ENCODE data around the gene EBF4. TPM values are rescaled to one million over a fixed set of nuclear protein-coding genes. Genes with fewer than 3 reads are reported as not detected.

Gene EBF4
- total and polyA plus RNA-seq, 12 donors: 1.6 to 29.7 (median 10.2) TPM

- Histone ChIP-seq H3K27ac (no peak overlapping the region), H3K36me3 (replicated peaks in 1 of 2) (no peaks in the 10 kb centered on the region), H3K4me1 (replicated peaks in 1 of 2) (peaks cover 8 to 22% of the 10 kb centered on the region in 2 donors), H3K9me3 (replicated peaks in 1 of 3) (no peaks in the 10 kb centered on the region), H3K4me3 (peak overlapping the region in 1 of 4 donors; percentile 70), H3K27me3 (peaks cover 14% of the 10 kb centered on the region)
- peak in 6 of 7 donors; percentile 43 to 63 (median 54) for DNase-seq
- intact Hi-C loops (cut with DNase I): no loop called here
- 2 to 5% (median 3%) methylated on average over 22 to 34 of the region's 34 CpGs for WGBS, 4 donors
- TF ChIP-seq POLR2A (IDR thresholded peaks at IDR 0.05): no peak
- TF ChIP-seq, protein P1, sequence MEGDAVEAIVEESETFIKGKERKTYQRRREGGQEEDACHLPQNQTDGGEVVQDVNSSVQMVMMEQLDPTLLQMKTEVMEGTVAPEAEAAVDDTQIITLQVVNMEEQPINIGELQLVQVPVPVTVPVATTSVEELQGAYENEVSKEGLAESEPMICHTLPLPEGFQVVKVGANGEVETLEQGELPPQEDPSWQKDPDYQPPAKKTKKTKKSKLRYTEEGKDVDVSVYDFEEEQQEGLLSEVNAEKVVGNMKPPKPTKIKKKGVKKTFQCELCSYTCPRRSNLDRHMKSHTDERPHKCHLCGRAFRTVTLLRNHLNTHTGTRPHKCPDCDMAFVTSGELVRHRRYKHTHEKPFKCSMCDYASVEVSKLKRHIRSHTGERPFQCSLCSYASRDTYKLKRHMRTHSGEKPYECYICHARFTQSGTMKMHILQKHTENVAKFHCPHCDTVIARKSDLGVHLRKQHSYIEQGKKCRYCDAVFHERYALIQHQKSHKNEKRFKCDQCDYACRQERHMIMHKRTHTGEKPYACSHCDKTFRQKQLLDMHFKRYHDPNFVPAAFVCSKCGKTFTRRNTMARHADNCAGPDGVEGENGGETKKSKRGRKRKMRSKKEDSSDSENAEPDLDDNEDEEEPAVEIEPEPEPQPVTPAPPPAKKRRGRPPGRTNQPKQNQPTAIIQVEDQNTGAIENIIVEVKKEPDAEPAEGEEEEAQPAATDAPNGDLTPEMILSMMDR (IDR thresholded peaks at IDR 0.05): peak in 1 of 6 experiments; percentile 3
Measured at GRCh38 chr20:2750491-2751251, 58.1 kb downstream of the EBF4 start.

DNA sequence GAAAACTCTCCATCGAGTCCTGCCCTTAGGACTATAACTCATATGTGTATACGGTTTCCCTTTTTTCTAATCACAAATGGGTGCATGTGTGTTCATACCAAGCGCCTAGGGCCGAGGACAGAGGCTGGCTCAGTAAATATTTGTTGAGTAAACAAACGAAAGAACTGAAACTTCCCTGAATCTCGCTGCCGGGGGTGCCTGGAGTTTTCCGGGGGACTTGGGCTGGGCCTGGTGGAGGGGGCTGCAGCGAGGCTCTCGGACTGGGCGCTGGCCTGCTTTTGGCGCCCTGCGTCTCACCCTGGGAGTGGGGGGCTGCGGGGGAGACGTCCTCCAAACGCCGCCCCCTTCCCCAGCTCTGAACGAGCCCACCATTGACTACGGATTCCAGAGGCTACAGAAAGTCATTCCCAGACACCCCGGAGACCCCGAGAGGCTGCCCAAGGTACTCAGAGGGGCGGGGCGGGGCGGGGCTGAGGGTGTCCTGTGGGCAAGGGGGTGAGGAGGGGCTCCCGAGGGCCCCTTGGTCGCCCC is 58.8 kb downstream of the EBF4 start:
- peaks cover 8 to 22% of the 10 kb centered on the region in 2 donors for H3K4me1 ChIP-seq (replicated peaks in 1 of 2)
- 0 to 3% (median 1%) methylated on average over 7 to 26 of the region's 26 CpGs for WGBS, 4 donors
- no peaks in the 10 kb centered on the region for H3K36me3 ChIP-seq (replicated peaks in 1 of 2)
- peaks cover 21% of the 10 kb centered on the region for H3K27me3 ChIP-seq
- peak overlapping the region in 2 of 4 donors; percentile 7 to 70 for H3K4me3 ChIP-seq
- peak in 1 of 7 donors; percentile 38 for DNase-seq
- TF ChIP-seq, protein P1 (IDR thresholded peaks at IDR 0.05): no peak
- TF ChIP-seq POLR2A (IDR thresholded peaks at IDR 0.05): no peak
- H3K9me3 ChIP-seq (replicated peaks in 1 of 3): no peaks in the 10 kb centered on the region
- peak overlapping the region in 1 of 5 donors; percentile 61 for H3K27ac ChIP-seq
- intact Hi-C loops (cut with DNase I): no loop called here

- peaks cover 8 to 22% of the 10 kb centered on the region in 2 donors for H3K4me1 ChIP-seq (replicated peaks in 1 of 2)
- peak overlapping the region in 1 of 5 donors; percentile 61 for H3K27ac ChIP-seq
- H3K27me3 ChIP-seq: peaks cover 22% of the 10 kb centered on the region
- DNase-seq: peak in 3 of 7 donors; percentile 15 to 39 (median 23)
- intact Hi-C loops (cut with DNase I): no loop called here
- no peaks in the 10 kb centered on the region for H3K9me3 ChIP-seq (replicated peaks in 1 of 3)
- H3K4me3 ChIP-seq: peak overlapping the region in 2 of 4 donors; percentile 7 to 70
- WGBS, 4 donors: 0 to 1% (median 1%) methylated on average over 2 to 93 of the region's 93 CpGs; no CpG with 5 or more reads in 1 of the 4 donors
- no peak for TF ChIP-seq POLR2A (IDR thresholded peaks at IDR 0.05)
- TF ChIP-seq, protein P1 (IDR thresholded peaks at IDR 0.05): peak in 1 of 6 experiments; percentile 35
- H3K36me3 ChIP-seq (replicated peaks in 1 of 2): no peaks in the 10 kb centered on the region
Measured at GRCh38 chr20:2751878-2752566, 59.4 kb downstream of the EBF4 start.
